RWPE1 (cell line): Measurements from ENCODE around the gene YIPF3.
A peak's percentile ranks its signal among the peaks of the same experiment; 100 is the strongest.

ENCODE experiments used
- CTCF ChIA-PET: fragments of 350-600 bp; sonication (Branson Sonifier 250); formaldehyde crosslinking; extraction: SDS; loops from one replicate; lab custom pipeline; 2021; lab: Yijun Ruan, JAX
- POLR2A ChIA-PET: fragments of 400-600 bp; formaldehyde crosslinking; extraction: SDS; loops from one replicate; lab custom pipeline; 2020; ENCODE audit warnings: antibody characterized with exemption; ENCODE audit not compliant: low non-redundant PET; lab: Yijun Ruan, JAX
- DNase-seq: peaks from one replicate; pipeline ENCODE4 v3.0.0; 2012; ENCODE audit warnings: low spot score
- H3K27ac ChIP-seq: fragments of 450-650 bp; 2 replicates; pipeline ENCODE4 v1.5.1; 2017
- TF ChIP-seq, protein P1 (sequence below): fragments of 450-650 bp; conservative IDR thresholded peaks from 2 replicates; pipeline ENCODE4 v1.5.1; 2017; ENCODE audit warnings: low read depth, mild to moderate bottlenecking

The YIPF3 gene

DNA sequence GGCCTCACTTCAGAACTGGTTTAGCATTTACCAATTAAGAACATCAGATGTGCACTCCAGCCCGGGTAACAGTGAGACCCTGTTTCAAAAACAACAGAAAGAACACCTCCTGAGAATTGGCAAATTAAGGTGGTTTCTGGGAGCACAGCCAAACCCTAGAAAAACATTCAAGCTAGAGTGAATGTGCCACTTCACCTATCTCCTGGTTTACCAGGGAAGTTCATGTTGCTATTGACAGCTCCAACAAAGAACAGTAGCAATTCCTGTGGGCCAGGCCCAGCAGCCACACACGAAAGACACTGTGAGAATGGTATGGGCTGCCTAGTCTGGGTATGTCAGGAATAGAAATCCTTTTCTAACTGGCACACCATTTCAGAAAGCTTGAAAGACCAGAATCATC is 5.1 kb upstream of the YIPF3 start:
- ChIA-PET POLR2A (no interaction called here), CTCF (no interaction called here)
- DNase-seq, result no peak
- peak overlapping the region; percentile 38 for H3K27ac ChIP-seq
- TF ChIP-seq, protein P1, sequence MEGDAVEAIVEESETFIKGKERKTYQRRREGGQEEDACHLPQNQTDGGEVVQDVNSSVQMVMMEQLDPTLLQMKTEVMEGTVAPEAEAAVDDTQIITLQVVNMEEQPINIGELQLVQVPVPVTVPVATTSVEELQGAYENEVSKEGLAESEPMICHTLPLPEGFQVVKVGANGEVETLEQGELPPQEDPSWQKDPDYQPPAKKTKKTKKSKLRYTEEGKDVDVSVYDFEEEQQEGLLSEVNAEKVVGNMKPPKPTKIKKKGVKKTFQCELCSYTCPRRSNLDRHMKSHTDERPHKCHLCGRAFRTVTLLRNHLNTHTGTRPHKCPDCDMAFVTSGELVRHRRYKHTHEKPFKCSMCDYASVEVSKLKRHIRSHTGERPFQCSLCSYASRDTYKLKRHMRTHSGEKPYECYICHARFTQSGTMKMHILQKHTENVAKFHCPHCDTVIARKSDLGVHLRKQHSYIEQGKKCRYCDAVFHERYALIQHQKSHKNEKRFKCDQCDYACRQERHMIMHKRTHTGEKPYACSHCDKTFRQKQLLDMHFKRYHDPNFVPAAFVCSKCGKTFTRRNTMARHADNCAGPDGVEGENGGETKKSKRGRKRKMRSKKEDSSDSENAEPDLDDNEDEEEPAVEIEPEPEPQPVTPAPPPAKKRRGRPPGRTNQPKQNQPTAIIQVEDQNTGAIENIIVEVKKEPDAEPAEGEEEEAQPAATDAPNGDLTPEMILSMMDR, result no peak

DNA sequence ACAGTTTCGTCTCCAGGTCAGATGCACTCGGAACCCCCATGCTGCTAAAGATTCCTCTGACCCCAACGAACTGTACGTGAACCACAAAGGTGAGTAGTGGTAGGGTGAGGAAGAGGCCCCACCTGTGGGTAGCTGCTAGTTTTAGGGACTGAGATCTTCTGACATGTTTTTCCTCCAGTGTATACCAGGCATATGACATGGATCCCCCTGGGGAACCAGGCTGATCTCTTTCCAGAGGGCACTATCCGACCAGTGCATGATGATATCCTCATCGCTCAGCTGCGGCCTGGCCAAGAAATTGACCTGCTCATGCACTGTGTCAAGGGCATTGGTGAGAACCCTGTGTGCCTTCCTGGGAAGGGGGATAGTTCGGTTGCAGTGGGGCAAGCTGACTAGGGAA is 3.4 kb upstream of the YIPF3 start:
- TF ChIP-seq, protein P1, result no peak
- H3K27ac ChIP-seq, result peak overlapping the region; percentile 34
- ChIA-PET CTCF (no interaction called here), POLR2A (no interaction called here)
- DNase-seq, result no peak

DNA sequence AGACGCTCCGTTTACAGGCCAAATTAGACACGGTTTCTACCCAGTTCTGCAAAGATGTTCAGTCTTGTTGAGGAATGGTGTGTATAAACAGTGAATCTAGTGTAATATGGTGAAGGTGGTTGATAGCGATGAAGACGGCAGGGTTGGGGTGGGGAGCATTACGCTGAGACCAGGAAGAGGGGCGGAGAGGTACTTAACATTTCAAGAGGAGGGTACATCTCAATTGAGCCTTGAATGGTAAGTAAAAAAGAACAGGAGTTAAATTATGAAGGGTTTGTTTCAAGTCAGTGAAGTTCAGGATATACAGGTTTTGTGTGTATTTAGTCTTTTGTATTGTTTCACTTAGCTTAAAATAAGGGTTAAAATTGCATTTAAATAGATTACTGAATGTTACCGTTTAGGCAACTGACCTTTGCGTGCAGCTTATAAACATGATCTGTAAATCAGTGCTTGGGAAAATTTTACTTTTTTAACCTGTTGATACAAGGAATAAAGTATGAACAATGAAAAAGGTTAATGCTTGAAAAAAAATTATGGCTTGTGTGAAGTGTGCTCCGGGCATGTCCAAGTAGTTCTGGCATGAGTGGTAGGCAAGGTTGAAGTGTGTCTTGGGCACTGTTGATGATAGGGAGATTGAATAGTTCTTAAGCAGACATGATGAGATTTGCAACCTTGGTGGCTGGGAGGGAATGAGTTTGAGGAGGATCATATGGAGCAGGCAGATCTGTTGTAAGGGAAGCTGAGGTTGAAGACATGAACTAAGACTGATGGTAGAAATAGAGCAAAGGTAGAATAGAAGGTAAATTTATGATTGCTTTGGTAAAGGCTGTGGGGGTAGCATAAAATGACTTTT is 1.0 kb upstream of the YIPF3 start:
- peak overlapping the region; percentile 80 for H3K27ac ChIP-seq
- POLR2A ChIA-PET, result interaction anchor here (1.3 kb wide), 1 partner anchor 10 kb away, joined by 4 read pairs; no protein-coding TSS in a partner anchor
- TF ChIP-seq, protein P1, result no peak
- CTCF ChIA-PET, result interaction anchor here (0.6 to 1.1 kb wide), 2 partner anchors 11 to 492 kb away, joined by 3 to 5 read pairs; no protein-coding TSS in a partner anchor
- no peak for DNase-seq

DNA sequence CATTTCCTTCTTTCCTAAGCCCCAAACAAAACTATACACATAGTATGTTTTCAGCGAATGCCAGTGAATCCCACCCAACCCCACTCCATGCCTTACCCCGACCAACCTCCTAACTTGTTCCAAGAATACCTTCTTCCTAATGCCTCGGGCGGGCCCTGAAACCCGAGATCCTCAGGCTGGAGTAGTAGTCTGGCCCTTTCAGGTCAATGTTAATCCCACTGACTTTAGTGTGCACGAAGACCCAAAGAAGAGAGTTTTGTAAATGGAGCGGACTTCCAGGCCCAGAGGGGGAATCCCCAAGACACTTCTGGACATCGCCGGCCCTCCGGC is 394 bp downstream of the YIPF3 start:
- no peak for DNase-seq
- TF ChIP-seq, protein P1, result no peak
- CTCF ChIA-PET, result interaction anchor here (0.6 to 1.1 kb wide), 2 partner anchors 9 to 783 kb away, joined by 3 read pairs; no protein-coding TSS in a partner anchor
- H3K27ac ChIP-seq, result peak overlapping the region; percentile 80
- POLR2A ChIA-PET, result interaction anchor here (0.9 to 1.3 kb wide), 2 partner anchors 9 to 205 kb away, joined by 4 read pairs; no protein-coding TSS in a partner anchor

DNA sequence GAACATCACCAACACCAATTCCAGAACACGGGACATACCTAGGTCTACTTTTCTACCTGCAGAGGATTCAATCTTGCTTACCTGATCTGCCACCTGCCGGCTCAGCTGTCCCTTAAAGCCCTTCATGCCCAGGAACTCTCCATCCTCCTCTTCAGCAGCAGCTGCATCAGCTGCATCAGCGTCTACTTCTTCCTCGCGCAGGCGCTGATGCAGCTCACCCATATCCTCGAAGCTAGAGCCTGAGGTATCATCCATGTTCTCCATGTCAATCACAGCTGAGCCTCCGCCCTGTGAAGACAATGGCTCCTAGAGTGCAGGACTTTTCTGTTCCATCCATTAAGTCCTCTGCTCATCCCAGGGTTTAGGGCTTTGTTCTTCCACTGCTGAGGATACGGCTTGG is 918 bp downstream of the YIPF3 start:
- H3K27ac ChIP-seq, result peak overlapping the region; percentile 80
- POLR2A ChIA-PET, result interaction anchor here (0.6 to 0.9 kb wide), 2 partner anchors 204 to 386 kb away, joined by 3 to 4 read pairs; no protein-coding TSS in a partner anchor
- CTCF ChIA-PET, result interaction anchor here (0.5 kb wide), 1 partner anchor 151 kb away, joined by 4 read pairs; no protein-coding TSS in a partner anchor
- DNase-seq, result no peak
- TF ChIP-seq, protein P1, result no peak

DNA sequence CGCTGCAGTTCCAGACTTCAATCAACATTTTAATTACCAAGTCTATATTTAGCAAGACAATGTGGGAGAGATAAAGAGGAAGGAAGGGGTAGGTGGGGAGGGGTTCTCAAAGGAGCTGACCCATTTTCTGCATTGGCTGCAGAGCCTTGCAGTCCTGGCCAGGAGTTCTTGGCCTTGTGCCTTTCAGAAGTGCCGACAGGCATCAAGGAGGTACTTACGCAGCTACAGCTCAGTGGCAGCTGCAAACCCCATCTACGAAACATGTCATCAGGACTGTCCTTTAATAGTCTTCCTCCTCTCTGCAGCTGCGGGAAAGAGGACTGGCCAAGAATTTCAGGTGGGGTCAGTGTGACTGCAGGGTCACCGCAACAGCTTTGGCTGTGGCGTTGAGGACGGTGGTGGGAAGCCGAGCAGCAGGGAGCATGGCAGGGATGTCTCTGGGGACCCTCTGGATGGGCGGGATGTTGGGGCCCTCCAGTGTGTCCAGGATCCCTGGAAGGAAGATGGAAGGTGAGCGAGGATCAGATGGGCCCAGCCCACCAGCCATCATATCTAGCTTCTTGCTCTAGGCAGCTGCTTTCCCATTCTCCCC is 4.8 kb downstream of the YIPF3 start:
- TF ChIP-seq, protein P1, result no peak
- peak overlapping the region; percentile 80 for H3K27ac ChIP-seq
- ChIA-PET CTCF (no interaction called here), POLR2A (no interaction called here)
- DNase-seq, result no peak
